IMR-90 (cell line): ENCODE data around the gene TAGLN3. TPM values are rescaled to one million over a fixed set of nuclear protein-coding genes. Genes with fewer than 3 reads are reported as not detected.

Experiments used
- ATAC-seq: fragments of 200-7000 bp; cut with Tn5 transposase; 2 replicates; pipeline ENCODE4 v1.9.1; 2020; ENCODE audit warnings: low read depth, mild to moderate bottlenecking, moderate library complexity
- BruUV-seq: library from RNA; stranded (reverse); fragments of 400-500 nt; replicated peaks from 2 replicates; lab custom pipeline; 2021; lab: Mats Ljungman, UMichigan
- CTCF ChIA-PET: fragments of 300-600 bp; formaldehyde crosslinking; extraction: SDS; loops from one replicate; lab custom pipeline; 2021; ENCODE audit warnings: antibody characterized with exemption; lab: Yijun Ruan, JAX
- POLR2A ChIA-PET: fragments of 300-600 bp; sonication (Branson Sonifier 250); formaldehyde crosslinking; loops from one replicate; lab custom pipeline; 2022; ENCODE audit warnings: antibody characterized with exemption; ENCODE audit not compliant: unreplicated experiment; lab: Charles Lee
- DNase-seq: peaks from one replicate; pipeline ENCODE4 v3.0.0; 2013
- H2AFZ ChIP-seq: replicated peaks from 2 replicates; pipeline ENCODE3; 2013; ENCODE audit warnings: low read length, mild to moderate bottlenecking; ENCODE audit not compliant: poor library complexity
- H2AK5ac ChIP-seq: 2 replicates; pipeline ENCODE4 v1.6.1; 2013; ENCODE audit warnings: low read depth, low read length, inconsistent platforms
- H2AK9ac ChIP-seq: replicated peaks from 2 replicates; pipeline ENCODE3; 2013; ENCODE audit warnings: mild to moderate bottlenecking, low read depth, low read length, moderate library complexity; ENCODE audit not compliant: poor library complexity
- H2BK120ac ChIP-seq: 2 replicates; pipeline ENCODE4 v1.6.1; 2013; ENCODE audit warnings: low read depth, low read length, inconsistent platforms
- H2BK15ac ChIP-seq: 3 replicates; pipeline ENCODE4 v1.6.1; 2013; ENCODE audit warnings: low read depth, low read length, inconsistent platforms
- H2BK20ac ChIP-seq: 2 replicates; pipeline ENCODE4 v1.6.1; 2013; ENCODE audit warnings: low read depth, mild to moderate bottlenecking, inconsistent platforms, low read length, moderate library complexity
- H2BK5ac ChIP-seq: 2 replicates; pipeline ENCODE4 v1.6.1; 2013; ENCODE audit warnings: mild to moderate bottlenecking, low read depth, low read length, inconsistent platforms; ENCODE audit not compliant: poor library complexity, severe bottlenecking
- H3K14ac ChIP-seq: replicated peaks from 2 replicates; pipeline ENCODE4 v1.6.1; 2013; ENCODE audit warnings: low read depth, low read length, inconsistent platforms
- H3K18ac ChIP-seq: 2 replicates; pipeline ENCODE4 v1.6.1; 2013; ENCODE audit warnings: low read depth, low read length, control low read depth
- H3K23ac ChIP-seq: 2 replicates; pipeline ENCODE4 v1.6.1; 2013; ENCODE audit warnings: low read depth, low read length, inconsistent platforms
- H3K27ac ChIP-seq: 2 replicates; pipeline ENCODE4 v1.5.1; 2013; ENCODE audit warnings: mild to moderate bottlenecking, control low read depth, low read length; ENCODE audit not compliant: insufficient read depth
- H3K27me3 ChIP-seq: 2 replicates; pipeline ENCODE4 v1.6.1; 2013; ENCODE audit warnings: low read length; ENCODE audit not compliant: control insufficient read depth, insufficient read depth
- H3K36me3 ChIP-seq: 2 replicates; pipeline ENCODE4 v1.6.1; 2013; ENCODE audit warnings: low read length, mixed read lengths; ENCODE audit not compliant: control insufficient read depth, insufficient read depth
- H3K4ac ChIP-seq: 2 replicates; pipeline ENCODE4 v1.6.1; 2013; ENCODE audit warnings: low read depth, low read length, inconsistent platforms
- H3K4me1 ChIP-seq: 2 replicates; pipeline ENCODE4 v1.6.1; 2013; ENCODE audit warnings: low read length, mixed read lengths; ENCODE audit not compliant: control insufficient read depth, insufficient read depth
- H3K4me2 ChIP-seq: 2 replicates; pipeline ENCODE4 v1.6.1; 2013; ENCODE audit warnings: low read depth, mild to moderate bottlenecking, control low read depth, low read length, moderate library complexity
- H3K4me3 ChIP-seq: 2 replicates; pipeline ENCODE4 v1.5.1; 2013; ENCODE audit warnings: low read depth, mild to moderate bottlenecking, control low read depth, low read length, moderate library complexity; ENCODE audit not compliant: insufficient read depth
- H3K56ac ChIP-seq: 2 replicates; pipeline ENCODE4 v1.6.1; 2013; ENCODE audit warnings: low read length, inconsistent platforms; ENCODE audit not compliant: insufficient read depth; ENCODE audit errors: extremely low read depth
- H3K79me1 ChIP-seq, 2 experiments: 2 replicates each; pipeline ENCODE4 v1.6.1; 2013; ENCODE audit warnings: low read length in 2 of 2, inconsistent platforms in 1 of 2, low read depth in 1 of 2
- H3K9ac ChIP-seq: 2 replicates; pipeline ENCODE4 v1.6.1; 2013; ENCODE audit warnings: low read depth, low read length, control low read depth
- H3K9me1 ChIP-seq: 2 replicates; pipeline ENCODE4 v1.6.1; 2013; ENCODE audit warnings: low read length, inconsistent platforms; ENCODE audit not compliant: insufficient read depth
- H3K9me3 ChIP-seq: 2 replicates; pipeline ENCODE4 v1.6.1; 2013; ENCODE audit warnings: low read length; ENCODE audit not compliant: control insufficient read depth, insufficient read depth
- H4K20me1 ChIP-seq: 2 replicates; pipeline ENCODE4 v1.6.1; 2013; ENCODE audit warnings: low read length, inconsistent platforms; ENCODE audit not compliant: insufficient read depth
- H4K5ac ChIP-seq: 2 replicates; pipeline ENCODE4 v1.6.1; 2013; ENCODE audit warnings: mild to moderate bottlenecking, low read depth, low read length, control low read depth
- H4K8ac ChIP-seq, 2 experiments: 2 replicates each; pipeline ENCODE4 v1.6.1; 2013; ENCODE audit warnings: low read depth in 2 of 2, low read length in 2 of 2, control low read depth in 1 of 2, inconsistent platforms in 1 of 2
- H4K91ac ChIP-seq: 2 replicates; pipeline ENCODE4 v1.6.1; 2013; ENCODE audit warnings: low read depth, low read length, inconsistent platforms; ENCODE audit not compliant: insufficient read depth
- CEBPB ChIP-seq: IDR thresholded peaks from 2 replicates; pipeline ENCODE4 v1.6.1; 2012; ENCODE audit warnings: low read depth, low read length, improper control_type of control experiment
- SMC3 ChIP-seq: fragments of 150-350 bp; IDR thresholded peaks from 2 replicates; pipeline ENCODE4 v1.6.1; 2016; ENCODE audit warnings: low read depth, mild to moderate bottlenecking, antibody characterized with exemption, low read length, moderate library complexity
- WGBS, 2 experiments: methylation state at CpG; one replicate each; pipeline versions ENCODE4 v1.1.5 to v1.1.7; 2013; ENCODE audit warnings: missing lambda C conversion rate in 2 of 2; ENCODE audit not compliant: insufficient read length in 1 of 2; ENCODE audit errors: extremely low coverage in 2 of 2; 5-methylcytosine and 5-hydroxymethylcytosine counted together
- dilution Hi-C: fragments of 300-500 bp; cut with HindIII; formaldehyde crosslinking; loops from one replicate; pipeline ENCODE4 v1.14.3; 2018; ENCODE audit warnings: low sequenced_read_pairs; ENCODE audit not compliant: unreplicated experiment
- in situ Hi-C: fragments of 300-500 bp; cut with MboI; formaldehyde crosslinking; loops from 3 replicates; pipeline ENCODE4 v1.14.3; 2019; ENCODE audit warnings: low sequenced_read_pairs, inconsistent platforms, mixed read lengths
- intact Hi-C: fragments of 100-400 bp; cut with micrococcal nuclease; formaldehyde crosslinking; loops from 2 replicates; pipeline ENCODE4 v1.10.0; 2022
- polyA plus RNA-seq, 3 experiments: library from polyadenylated mRNA; depleted of rRNA; stranded (reverse); fragments of >200 nt; gene quantifications; 2 replicates each; pipeline ENCODE4 v1.2.3, GENCODE V29; 2012; ENCODE audit warnings: low replicate concordance in 1 of 3
- total RNA-seq: library from RNA; depleted of rRNA; stranded (reverse); fragments of >200 nt; gene quantifications from 2 replicates; pipeline ENCODE4 v1.2.3, GENCODE V29; 2012

TAGLN3 gene
- total and polyA plus RNA-seq, 2 of the 4 experiments (the other 2 are of a cell fraction): 3.2 to 7.7 TPM

- H2AK9ac ChIP-seq: no peak overlapping the region
- DNase-seq: no peak
- no peak overlapping the region for H2AFZ ChIP-seq
- H3K36me3 ChIP-seq: peaks cover 2% of the 10 kb centered on the region
- H3K18ac ChIP-seq: no peak overlapping the region
- BruUV-seq: no TSS peak
- no peaks in the 10 kb centered on the region for H3K9me3 ChIP-seq
- H3K23ac ChIP-seq: no peak overlapping the region
- no peak overlapping the region for H2BK120ac ChIP-seq
- no peak overlapping the region for H2BK20ac ChIP-seq
- H3K4ac ChIP-seq: no peak overlapping the region
- no peaks in the 10 kb centered on the region for H3K27me3 ChIP-seq
- no peak overlapping the region for H3K14ac ChIP-seq
- peaks cover 5 to 9% of the 10 kb centered on the region in 2 experiments; a peak in 3 of 4 replicates for H3K79me1 ChIP-seq
- no peak overlapping the region for H3K56ac ChIP-seq
- H4K8ac ChIP-seq: no peak overlapping the region
- no peaks in the 10 kb centered on the region for H4K20me1 ChIP-seq
- no peak overlapping the region for H2AK5ac ChIP-seq
- H3K9me1 ChIP-seq: no peaks in the 10 kb centered on the region
- no peak overlapping the region for H3K27ac ChIP-seq
- ATAC-seq: no peak
- intact Hi-C loops (no loop called here), in situ Hi-C loops (no loop called here), dilution Hi-C loops (no loop called here)
- no peak overlapping the region for H4K91ac ChIP-seq
- CTCF ChIA-PET: interaction anchor here (0.6 kb wide), 1 partner anchor 1424 kb away, joined by 4 read pairs; no protein-coding TSS in a partner anchor
- no peak overlapping the region for H4K5ac ChIP-seq
- 90% methylated on average over 2 of the region's 2 CpGs; no CpG with 5 or more reads in 1 of the 2 experiments for WGBS, 2 experiments
- H3K9ac ChIP-seq: no peak overlapping the region
- no peaks in the 10 kb centered on the region for H3K4me1 ChIP-seq
- no peak overlapping the region for H2BK5ac ChIP-seq
- POLR2A ChIA-PET: no interaction called here
- H2BK15ac ChIP-seq: no peak overlapping the region
- H3K4me3 ChIP-seq: no peak overlapping the region
- no peak overlapping the region for H3K4me2 ChIP-seq
- TF ChIP-seq CEBPB (peak; percentile 85), SMC3 (no peak)
These were observed 23.6 kb upstream of the TAGLN3 start for GRCh38 chr3:111975131-111975530.
